Mesothelial cell of epicardium (in vitro differentiated cells): Measurements from ENCODE around the gene OAS1. TPM values are rescaled to one million over a fixed set of nuclear protein-coding genes. Genes with fewer than 3 reads are reported as not detected.

ENCODE experiments used
- DNase-seq, 2 experiments: peaks; one replicate each; pipeline ENCODE4 v3.0.0; 2021; ENCODE audit warnings: low spot score in 2 of 2; ENCODE audit not compliant: unreplicated experiment in 2 of 2
- H3K27ac Mint-ChIP-seq: 2 replicates; pipeline ENCODE4 v1.8.0; 2021; ENCODE audit warnings: mixed read lengths
- H3K27me3 Mint-ChIP-seq: 2 replicates; pipeline ENCODE4 v1.8.0; 2021; ENCODE audit warnings: low read depth, mixed read lengths
- H3K36me3 Mint-ChIP-seq: 2 replicates; pipeline ENCODE4 v1.8.0; 2021; ENCODE audit warnings: mixed read lengths
- H3K4me1 Mint-ChIP-seq: 2 replicates; pipeline ENCODE4 v1.8.0; 2021; ENCODE audit warnings: mixed read lengths
- H3K4me3 Mint-ChIP-seq: 2 replicates; pipeline ENCODE4 v1.8.0; 2021; ENCODE audit warnings: mild to moderate bottlenecking, moderate library complexity, mixed read lengths
- H3K9me3 Mint-ChIP-seq: 2 replicates; pipeline ENCODE4 v1.8.0; 2021; ENCODE audit warnings: mixed read lengths
- CTCF ChIP-seq: fragments of 200-600 bp; sonication (generic); IDR thresholded peaks from one replicate; pipeline ENCODE4 v1.5.0; 2021; ENCODE audit warnings: antibody characterized with exemption; ENCODE audit not compliant: unreplicated experiment
- total RNA-seq: library from RNA; stranded (reverse); gene quantifications from 3 replicates; pipeline ENCODE4 v1.2.1, GENCODE V29; 2021

OAS1 gene
- total RNA-seq, 1 donor from 2014 or later, result 8.9 TPM

GRCh38 chr12:112963227-112963861 is 56.6 kb downstream of the OAS1 start:
- no peak overlapping the region for H3K27ac Mint-ChIP-seq
- peaks cover 13% of the 10 kb centered on the region for H3K9me3 Mint-ChIP-seq
- H3K27me3 Mint-ChIP-seq, result peaks cover 16% of the 10 kb centered on the region
- no peak overlapping the region for H3K4me3 Mint-ChIP-seq
- peaks cover 14% of the 10 kb centered on the region for H3K36me3 Mint-ChIP-seq
- no peak for DNase-seq
- TF ChIP-seq CTCF, result no peak
- H3K4me1 Mint-ChIP-seq, result no peaks in the 10 kb centered on the region

- Mint-ChIP-seq H3K4me1 (no peaks in the 10 kb centered on the region), H3K27ac (no peak overlapping the region), H3K9me3 (peaks cover 13% of the 10 kb centered on the region), H3K27me3 (peaks cover 16% of the 10 kb centered on the region), H3K4me3 (no peak overlapping the region), H3K36me3 (peaks cover 14% of the 10 kb centered on the region)
- TF ChIP-seq CTCF, result no peak
- no peak for DNase-seq
Observed at GRCh38 chr12:112964067-112964670, 57.4 kb downstream of the OAS1 start.

- Mint-ChIP-seq H3K36me3 (peaks cover 7% of the 10 kb centered on the region), H3K27me3 (peaks cover 20% of the 10 kb centered on the region), H3K4me3 (no peak overlapping the region), H3K27ac (no peak overlapping the region), H3K9me3 (peaks cover 6% of the 10 kb centered on the region), H3K4me1 (no peaks in the 10 kb centered on the region)
- TF ChIP-seq CTCF, result no peak
- no peak for DNase-seq
Observed at GRCh38 chr12:112964915-112965314, 58.2 kb downstream of the OAS1 start.

GRCh38 chr12:112965643-112966042 is 58.9 kb downstream of the OAS1 start:
- no peaks in the 10 kb centered on the region for H3K4me1 Mint-ChIP-seq
- no peak overlapping the region for H3K27ac Mint-ChIP-seq
- peaks cover 26% of the 10 kb centered on the region for H3K27me3 Mint-ChIP-seq
- H3K36me3 Mint-ChIP-seq, result peaks cover 2% of the 10 kb centered on the region
- TF ChIP-seq CTCF, result no peak
- no peak for DNase-seq
- no peak overlapping the region for H3K4me3 Mint-ChIP-seq
- H3K9me3 Mint-ChIP-seq, result peaks cover 4% of the 10 kb centered on the region

- H3K4me1 Mint-ChIP-seq, result no peaks in the 10 kb centered on the region
- no peak for DNase-seq
- peaks cover 25% of the 10 kb centered on the region for H3K27me3 Mint-ChIP-seq
- no peak overlapping the region for H3K4me3 Mint-ChIP-seq
- peaks cover 1% of the 10 kb centered on the region for H3K9me3 Mint-ChIP-seq
- TF ChIP-seq CTCF, result no peak
- H3K36me3 Mint-ChIP-seq, result no peaks in the 10 kb centered on the region
- H3K27ac Mint-ChIP-seq, result no peak overlapping the region
Observed at GRCh38 chr12:112967306-112967705, 60.5 kb downstream of the OAS1 start.

GRCh38 chr12:112967858-112968257 is 61.1 kb downstream of the OAS1 start:
- Mint-ChIP-seq H3K4me3 (no peak overlapping the region), H3K4me1 (no peaks in the 10 kb centered on the region), H3K36me3 (no peaks in the 10 kb centered on the region), H3K9me3 (peaks cover 4% of the 10 kb centered on the region), H3K27ac (no peak overlapping the region), H3K27me3 (peaks cover 23% of the 10 kb centered on the region)
- TF ChIP-seq CTCF, result no peak
- DNase-seq, result no peak
